Nephron progenitor cell (in vitro differentiated cells): ENCODE data around the gene PQBP1.
"Not testable (repeated sequence)": the region's sequence is repeated elsewhere in the genome, so short reads cannot be mapped to it uniquely, and the experiment has no call there.

ENCODE experiments used
- DNase-seq: peaks from one replicate; pipeline ENCODE4 v3.0.0; 2021
- H3K27ac Mint-ChIP-seq: 2 replicates; pipeline ENCODE4 v1.8.0; 2021; ENCODE audit warnings: mild to moderate bottlenecking, moderate library complexity, mixed read lengths
- H3K27me3 Mint-ChIP-seq: 2 replicates; pipeline ENCODE4 v1.8.0; 2021; ENCODE audit warnings: mild to moderate bottlenecking, low read depth, mixed read lengths; ENCODE audit not compliant: poor library complexity
- H3K36me3 Mint-ChIP-seq: 2 replicates; pipeline ENCODE4 v1.8.0; 2021; ENCODE audit warnings: low read depth, mixed read lengths
- H3K4me1 Mint-ChIP-seq: 2 replicates; pipeline ENCODE4 v1.8.0; 2021; ENCODE audit warnings: mixed read lengths
- H3K4me3 Mint-ChIP-seq: 2 replicates; pipeline ENCODE4 v1.8.0; 2021; ENCODE audit warnings: mild to moderate bottlenecking, moderate library complexity, mixed read lengths
- H3K9me3 Mint-ChIP-seq: 2 replicates; pipeline ENCODE4 v1.8.0; 2021; ENCODE audit warnings: mild to moderate bottlenecking, moderate library complexity, mixed read lengths
- CTCF ChIP-seq: fragments of 200-600 bp; sonication (generic); IDR thresholded peaks from 2 replicates; pipeline ENCODE4 v1.5.0; 2021; ENCODE audit warnings: antibody characterized with exemption

PQBP1 gene

GRCh38 chrX:48897625-48898306 lies at the start of gene PQBP1, which contains the start of gene TIMM17B:
TSS of gene PQBP1 (plus strand) at chrX:48897930. CDS start at chrX:48898510, 580 bp downstream.
TSS of gene TIMM17B (minus strand) at chrX:48897768. CDS start at chrX:48897749, 19 bp downstream.
- H3K4me1 Mint-ChIP-seq, result peaks cover 28% of the 10 kb centered on the region
- H3K27me3 Mint-ChIP-seq, result peaks cover 6% of the 10 kb centered on the region
- peak within 1 kb of the TSS; percentile 87 for H3K4me3 Mint-ChIP-seq
- peaks cover 29% of the 10 kb centered on the region for H3K36me3 Mint-ChIP-seq
- TF ChIP-seq CTCF, result no peak
- H3K27ac Mint-ChIP-seq, result peak within 1 kb of the TSS; percentile 99
- DNase-seq, result peak; percentile 83
- H3K9me3 Mint-ChIP-seq, result peaks cover 42% of the 10 kb centered on the region

GRCh38 chrX:48848847-48849246 lies 48.9 kb upstream of the PQBP1 start:
- TF ChIP-seq CTCF, result no peak
- Mint-ChIP-seq H3K4me3 (no peak overlapping the region), H3K4me1 (no peaks in the 10 kb centered on the region), H3K9me3 (peaks cover 57% of the 10 kb centered on the region), H3K27ac (no peak overlapping the region), H3K36me3 (no peaks in the 10 kb centered on the region), H3K27me3 (peaks cover 10% of the 10 kb centered on the region)
- no peak for DNase-seq

- no peak for TF ChIP-seq CTCF
- no peak overlapping the region for H3K4me3 Mint-ChIP-seq
- no peak overlapping the region for H3K27ac Mint-ChIP-seq
- H3K36me3 Mint-ChIP-seq, result no peaks in the 10 kb centered on the region
- peaks cover 71% of the 10 kb centered on the region for H3K9me3 Mint-ChIP-seq
- H3K27me3 Mint-ChIP-seq, result peaks cover 15% of the 10 kb centered on the region
- H3K4me1 Mint-ChIP-seq, result no peaks in the 10 kb centered on the region
- no peak for DNase-seq
These were observed 44.9 kb upstream of the PQBP1 start for GRCh38 chrX:48852857-48853256.

- H3K4me3 Mint-ChIP-seq, H3K4me1 Mint-ChIP-seq, H3K27ac Mint-ChIP-seq, DNase-seq, H3K36me3 Mint-ChIP-seq: not testable (repeated sequence)
- H3K9me3 Mint-ChIP-seq, result peaks cover 71% of the 10 kb centered on the region
- peaks cover 15% of the 10 kb centered on the region for H3K27me3 Mint-ChIP-seq
These were observed 44.2 kb upstream of the PQBP1 start for GRCh38 chrX:48853494-48853893.

- H3K27ac Mint-ChIP-seq, H3K4me3 Mint-ChIP-seq, H3K36me3 Mint-ChIP-seq, DNase-seq, H3K4me1 Mint-ChIP-seq: not testable (repeated sequence)
- Mint-ChIP-seq H3K9me3 (peaks cover 65% of the 10 kb centered on the region), H3K27me3 (peaks cover 11% of the 10 kb centered on the region)
These were observed 43.5 kb upstream of the PQBP1 start for GRCh38 chrX:48854121-48854804.

- Mint-ChIP-seq H3K27ac (no peak overlapping the region), H3K4me3 (no peak overlapping the region), H3K9me3 (peaks cover 61% of the 10 kb centered on the region), H3K36me3 (no peaks in the 10 kb centered on the region), H3K27me3 (peaks cover 14% of the 10 kb centered on the region), H3K4me1 (no peaks in the 10 kb centered on the region)
- no peak for TF ChIP-seq CTCF
- no peak for DNase-seq
These were observed 42.8 kb upstream of the PQBP1 start for GRCh38 chrX:48854898-48855297.

- Mint-ChIP-seq H3K9me3 (peaks cover 66% of the 10 kb centered on the region), H3K4me3 (no peak overlapping the region), H3K27ac (no peak overlapping the region), H3K27me3 (peaks cover 37% of the 10 kb centered on the region), H3K4me1 (no peaks in the 10 kb centered on the region), H3K36me3 (no peaks in the 10 kb centered on the region)
- DNase-seq, result no peak
- no peak for TF ChIP-seq CTCF
These were observed 33.5 kb upstream of the PQBP1 start for GRCh38 chrX:48864210-48864609.

GRCh38 chrX:48872017-48872416 lies 25.7 kb upstream of the PQBP1 start:
- not testable (repeated sequence) for H3K4me1 Mint-ChIP-seq, H3K36me3 Mint-ChIP-seq, H3K27ac Mint-ChIP-seq, H3K4me3 Mint-ChIP-seq, DNase-seq
- Mint-ChIP-seq H3K27me3 (peaks cover 22% of the 10 kb centered on the region), H3K9me3 (peaks cover 49% of the 10 kb centered on the region)

GRCh38 chrX:48876944-48877343 lies 20.8 kb upstream of the PQBP1 start:
- Mint-ChIP-seq H3K9me3 (peaks cover 39% of the 10 kb centered on the region), H3K27me3 (peaks cover 15% of the 10 kb centered on the region)
- DNase-seq, H3K36me3 Mint-ChIP-seq, H3K4me3 Mint-ChIP-seq, H3K27ac Mint-ChIP-seq, H3K4me1 Mint-ChIP-seq: not testable (repeated sequence)
